ENCODE measurements around the gene RPP25L.
A peak's percentile ranks its signal among the peaks of the same experiment; 100 is the strongest.

DNA sequence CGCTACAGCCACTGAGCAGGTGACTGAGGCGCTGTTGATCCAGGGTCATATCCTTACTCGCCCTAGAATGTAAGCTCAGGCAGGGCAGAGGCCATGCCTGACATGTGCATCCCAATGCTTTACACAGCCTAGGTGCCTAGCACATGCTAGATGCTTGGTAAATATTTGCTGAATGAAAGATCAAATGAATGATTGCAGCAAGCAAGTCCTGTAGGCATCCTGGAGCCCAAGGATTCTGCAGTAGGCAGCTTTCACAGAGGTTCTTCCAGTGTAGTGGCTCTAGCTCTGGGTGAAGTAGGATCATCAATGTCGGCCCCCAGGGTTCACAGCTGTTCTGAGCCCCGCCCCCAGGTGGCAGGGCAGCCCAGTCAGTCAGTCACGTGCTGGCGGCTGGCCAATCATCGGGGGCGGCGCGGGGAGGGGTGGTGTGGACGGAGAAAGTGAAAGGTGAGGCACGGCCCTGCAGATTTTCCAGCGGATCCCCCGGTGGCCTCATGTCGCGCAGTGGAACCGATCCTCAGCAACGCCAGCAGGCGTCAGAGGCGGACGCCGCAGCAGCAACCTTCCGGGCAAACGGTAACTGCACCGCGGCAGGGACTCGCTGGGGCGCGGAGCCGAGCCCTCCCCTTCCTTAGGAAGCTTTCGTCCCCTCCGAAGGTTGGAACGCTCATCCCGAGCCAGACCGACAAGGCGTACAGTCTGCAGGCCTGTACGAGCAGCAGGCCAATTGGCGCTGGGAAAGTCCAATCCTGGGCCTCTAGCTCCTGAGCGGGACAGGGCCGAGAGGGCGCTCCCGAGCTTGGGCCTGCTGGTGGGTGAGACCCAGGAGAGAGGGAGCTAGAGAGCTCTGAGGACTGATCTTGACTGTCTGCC is 34.5 kb upstream of the RPP25L start, which contains the start of gene GALT:
- TF ChIP-seq, protein P1, sequence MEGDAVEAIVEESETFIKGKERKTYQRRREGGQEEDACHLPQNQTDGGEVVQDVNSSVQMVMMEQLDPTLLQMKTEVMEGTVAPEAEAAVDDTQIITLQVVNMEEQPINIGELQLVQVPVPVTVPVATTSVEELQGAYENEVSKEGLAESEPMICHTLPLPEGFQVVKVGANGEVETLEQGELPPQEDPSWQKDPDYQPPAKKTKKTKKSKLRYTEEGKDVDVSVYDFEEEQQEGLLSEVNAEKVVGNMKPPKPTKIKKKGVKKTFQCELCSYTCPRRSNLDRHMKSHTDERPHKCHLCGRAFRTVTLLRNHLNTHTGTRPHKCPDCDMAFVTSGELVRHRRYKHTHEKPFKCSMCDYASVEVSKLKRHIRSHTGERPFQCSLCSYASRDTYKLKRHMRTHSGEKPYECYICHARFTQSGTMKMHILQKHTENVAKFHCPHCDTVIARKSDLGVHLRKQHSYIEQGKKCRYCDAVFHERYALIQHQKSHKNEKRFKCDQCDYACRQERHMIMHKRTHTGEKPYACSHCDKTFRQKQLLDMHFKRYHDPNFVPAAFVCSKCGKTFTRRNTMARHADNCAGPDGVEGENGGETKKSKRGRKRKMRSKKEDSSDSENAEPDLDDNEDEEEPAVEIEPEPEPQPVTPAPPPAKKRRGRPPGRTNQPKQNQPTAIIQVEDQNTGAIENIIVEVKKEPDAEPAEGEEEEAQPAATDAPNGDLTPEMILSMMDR (IDR thresholded peaks at IDR 0.05; ENCODE audit: poor library complexity, severe bottlenecking), result peak; percentile 75
- TF ChIP-seq POLR2AphosphoS5 (IDR thresholded peaks at IDR 0.05), result peak; percentile 89
